GM18870 (cell line): Measurements from ENCODE around the gene BAIAP2L1.
"Not testable (repeated sequence)": the region's sequence is repeated elsewhere in the genome, so short reads cannot be mapped to it uniquely, and the experiment has no call there.

Experiments used
- ATAC-seq: cut with Tn5 transposase; IDR thresholded peaks from one replicate; pipeline ENCODE4 v1.9.1; 2021; ENCODE audit warnings: moderate library complexity; ENCODE audit not compliant: unreplicated experiment

The BAIAP2L1 gene

GRCh38 chr7:98399462-98399861 is 1.4 kb downstream of the BAIAP2L1 start:
- no peak for ATAC-seq

- no peak for ATAC-seq
Observed at GRCh38 chr7:98398567-98399372, 2.1 kb downstream of the BAIAP2L1 start.

- ATAC-seq: no peak
Observed at GRCh38 chr7:98396768-98397167, 4.1 kb downstream of the BAIAP2L1 start.

- ATAC-seq: no peak
Observed at GRCh38 chr7:98395951-98396350, 4.9 kb downstream of the BAIAP2L1 start.

GRCh38 chr7:98395481-98395880 is 5.4 kb downstream of the BAIAP2L1 start:
- no peak for ATAC-seq

- no peak for ATAC-seq
Observed at GRCh38 chr7:98394377-98394836, 6.5 kb downstream of the BAIAP2L1 start.

GRCh38 chr7:98387544-98388226 is 13.2 kb downstream of the BAIAP2L1 start:
- ATAC-seq: no peak

- ATAC-seq: no peak
Observed at GRCh38 chr7:98387131-98387530, 13.8 kb downstream of the BAIAP2L1 start.

- not testable (repeated sequence) for ATAC-seq
Observed at GRCh38 chr7:98385532-98385931, 15.4 kb downstream of the BAIAP2L1 start.

- no peak for ATAC-seq
Observed at GRCh38 chr7:98378210-98378819, 22.6 kb downstream of the BAIAP2L1 start.

GRCh38 chr7:98376711-98377110 is 24.2 kb downstream of the BAIAP2L1 start:
- no peak for ATAC-seq

GRCh38 chr7:98375664-98376063 is 25.2 kb downstream of the BAIAP2L1 start:
- ATAC-seq: no peak

GRCh38 chr7:98374285-98374680 is 26.6 kb downstream of the BAIAP2L1 start:
- ATAC-seq: no peak

- no peak for ATAC-seq
Observed at GRCh38 chr7:98372993-98373392, 27.9 kb downstream of the BAIAP2L1 start.

- no peak for ATAC-seq
Observed at GRCh38 chr7:98369726-98370125, 31.2 kb downstream of the BAIAP2L1 start.

- no peak for ATAC-seq
Observed at GRCh38 chr7:98368716-98369115, 32.2 kb downstream of the BAIAP2L1 start.

- no peak for ATAC-seq
Observed at GRCh38 chr7:98366562-98366938, 34.3 kb downstream of the BAIAP2L1 start.

- no peak for ATAC-seq
Observed at GRCh38 chr7:98365863-98366561, 34.9 kb downstream of the BAIAP2L1 start.

- no peak for ATAC-seq
Observed at GRCh38 chr7:98364220-98364619, 36.7 kb downstream of the BAIAP2L1 start.

GRCh38 chr7:98362517-98362916 is 38.4 kb downstream of the BAIAP2L1 start:
- no peak for ATAC-seq
